ENCODE results near the gene INPP4B. TPM values are rescaled to one million over a fixed set of nuclear protein-coding genes. Genes with fewer than 3 reads are reported as not detected.

Gene INPP4B
- total RNA-seq, 2 experiments from 2014 or later = 43.7 to 44.7 TPM

DNA sequence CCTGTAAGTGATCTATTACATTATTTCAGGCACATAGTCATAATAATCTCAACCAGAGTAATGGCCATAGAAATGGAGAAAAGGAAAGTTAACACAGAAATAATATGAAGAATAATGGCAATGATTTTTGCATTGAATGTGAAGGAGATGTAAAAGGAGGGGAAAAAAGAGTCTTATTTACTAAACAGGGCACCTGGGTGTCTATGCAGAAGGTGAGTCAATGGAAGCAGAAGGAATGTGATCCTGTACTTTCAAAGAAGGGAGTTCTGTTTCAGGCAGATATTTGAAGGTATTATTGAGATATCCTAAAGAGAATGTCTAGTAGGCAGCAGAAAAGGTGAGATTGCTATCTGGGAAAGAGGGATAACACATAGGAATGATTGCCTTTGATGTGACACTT is 279.9 kb downstream of the INPP4B start:
- Mint-ChIP-seq H3K4me3 (peak overlapping the region; percentile 45), H3K27ac (peak overlapping the region; percentile 5), H3K36me3 (ENCODE audit: low read depth) (no peaks in the 10 kb centered on the region), H3K9me3 (ENCODE audit: insufficient read depth) (peaks cover 5% of the 10 kb centered on the region), H3K27me3 (ENCODE audit: low read depth) (no peaks in the 10 kb centered on the region), H3K4me1 (ENCODE audit: low read depth) (peaks cover 15% of the 10 kb centered on the region)
- POLR2A ChIA-PET = interaction anchor here (0.6 kb wide), 1 partner anchor 125 kb away, joined by 3 read pairs; no protein-coding TSS in a partner anchor
- DNase-seq (no peak), ATAC-seq (no peak)
- CTCF ChIA-PET = interaction anchor here (0.8 to 1.2 kb wide), 6 partner anchors 14 to 393 kb away, joined by 3 to 7 read pairs (median 3); no protein-coding TSS in a partner anchor

GRCh38 chr4:142565771-142566170 is 280.3 kb downstream of the INPP4B start:
- peak overlapping the region; percentile 45 for H3K4me3 Mint-ChIP-seq
- ChIA-PET CTCF (interaction anchor here (1.1 kb wide), 1 partner anchor 13 kb away, joined by 3 read pairs; no protein-coding TSS in a partner anchor), POLR2A (interaction anchor here (0.6 kb wide), 1 partner anchor 124 kb away, joined by 3 read pairs; no protein-coding TSS in a partner anchor)
- H3K27ac Mint-ChIP-seq = peak overlapping the region; percentile 5
- DNase-seq (no peak), ATAC-seq (no peak)
- H3K4me1 Mint-ChIP-seq (ENCODE audit: low read depth) = peaks cover 15% of the 10 kb centered on the region
- no peaks in the 10 kb centered on the region for H3K36me3 Mint-ChIP-seq (ENCODE audit: low read depth)
- H3K27me3 Mint-ChIP-seq (ENCODE audit: low read depth) = no peaks in the 10 kb centered on the region
- H3K9me3 Mint-ChIP-seq (ENCODE audit: insufficient read depth) = peaks cover 3% of the 10 kb centered on the region

DNA sequence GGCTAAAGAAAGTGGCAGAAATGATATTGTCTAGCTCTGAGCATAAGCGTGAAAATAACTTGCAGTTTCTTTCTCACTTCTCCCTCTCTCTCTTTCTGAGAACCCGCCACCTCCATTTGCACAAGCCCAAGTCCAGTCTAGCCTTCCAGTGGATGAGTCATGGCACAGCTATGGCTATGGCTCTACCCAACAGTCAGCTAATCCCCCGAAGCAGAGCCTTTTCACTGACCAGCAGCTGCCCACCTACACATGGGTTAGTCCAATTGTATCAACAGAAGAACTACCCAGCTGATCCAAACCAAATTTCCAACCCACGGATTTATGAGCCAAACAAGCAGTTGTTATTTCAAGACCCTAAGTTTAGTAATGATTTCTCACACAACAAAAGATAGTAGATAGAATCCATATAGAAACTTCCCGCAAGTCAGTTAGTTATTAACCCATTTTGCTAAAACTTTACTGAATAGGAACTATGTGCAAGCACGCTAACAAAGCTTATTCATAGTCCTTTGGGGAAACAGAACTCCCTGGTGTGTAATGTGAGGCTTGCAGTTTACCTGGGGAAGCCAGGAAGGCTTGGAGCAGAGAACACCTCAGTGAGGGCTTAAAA is 282.3 kb downstream of the INPP4B start:
- Mint-ChIP-seq H3K4me1 (ENCODE audit: low read depth) (peaks cover 15% of the 10 kb centered on the region), H3K27ac (no peak overlapping the region), H3K9me3 (ENCODE audit: insufficient read depth) (no peaks in the 10 kb centered on the region), H3K36me3 (ENCODE audit: low read depth) (no peaks in the 10 kb centered on the region), H3K27me3 (ENCODE audit: low read depth) (no peaks in the 10 kb centered on the region), H3K4me3 (no peak overlapping the region)
- POLR2A ChIA-PET = no interaction called here
- ATAC-seq (no peak), DNase-seq (no peak)
- CTCF ChIA-PET = no interaction called here

DNA sequence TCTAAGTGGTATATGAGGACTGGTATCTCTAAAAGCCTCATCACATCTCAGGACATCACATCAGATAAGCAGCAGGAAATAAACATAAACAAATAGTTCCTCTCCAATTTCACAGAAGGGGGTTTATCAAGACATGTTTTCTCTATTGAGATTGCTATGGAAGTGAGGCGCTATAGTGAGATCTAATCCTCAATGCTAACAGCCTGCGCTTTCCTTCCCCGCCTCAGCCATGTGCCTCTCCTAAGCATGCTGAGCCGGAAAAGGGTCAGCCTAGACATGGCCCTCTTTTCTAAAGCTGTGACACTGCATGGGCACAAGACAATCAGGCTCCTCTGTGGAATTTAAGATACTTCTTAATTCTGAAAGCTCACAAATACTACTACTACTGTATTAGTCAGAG is 286.1 kb downstream of the INPP4B start:
- ChIA-PET POLR2A (no interaction called here), CTCF (no interaction called here)
- Mint-ChIP-seq H3K27ac (no peak overlapping the region), H3K9me3 (ENCODE audit: insufficient read depth) (no peaks in the 10 kb centered on the region), H3K36me3 (ENCODE audit: low read depth) (no peaks in the 10 kb centered on the region), H3K27me3 (ENCODE audit: low read depth) (no peaks in the 10 kb centered on the region), H3K4me3 (no peak overlapping the region), H3K4me1 (ENCODE audit: low read depth) (peaks cover 9% of the 10 kb centered on the region)
- ATAC-seq (no peak), DNase-seq (no peak)

- H3K27me3 Mint-ChIP-seq (ENCODE audit: low read depth) = no peaks in the 10 kb centered on the region
- ATAC-seq (no peak), DNase-seq (no peak)
- no peak overlapping the region for H3K4me3 Mint-ChIP-seq
- no peak overlapping the region for H3K27ac Mint-ChIP-seq
- H3K9me3 Mint-ChIP-seq (ENCODE audit: insufficient read depth) = no peaks in the 10 kb centered on the region
- H3K4me1 Mint-ChIP-seq (ENCODE audit: low read depth) = peaks cover 9% of the 10 kb centered on the region
- no peaks in the 10 kb centered on the region for H3K36me3 Mint-ChIP-seq (ENCODE audit: low read depth)
- ChIA-PET CTCF (no interaction called here), POLR2A (no interaction called here)
These were observed 287.2 kb downstream of the INPP4B start for GRCh38 chr4:142558851-142559250.

DNA sequence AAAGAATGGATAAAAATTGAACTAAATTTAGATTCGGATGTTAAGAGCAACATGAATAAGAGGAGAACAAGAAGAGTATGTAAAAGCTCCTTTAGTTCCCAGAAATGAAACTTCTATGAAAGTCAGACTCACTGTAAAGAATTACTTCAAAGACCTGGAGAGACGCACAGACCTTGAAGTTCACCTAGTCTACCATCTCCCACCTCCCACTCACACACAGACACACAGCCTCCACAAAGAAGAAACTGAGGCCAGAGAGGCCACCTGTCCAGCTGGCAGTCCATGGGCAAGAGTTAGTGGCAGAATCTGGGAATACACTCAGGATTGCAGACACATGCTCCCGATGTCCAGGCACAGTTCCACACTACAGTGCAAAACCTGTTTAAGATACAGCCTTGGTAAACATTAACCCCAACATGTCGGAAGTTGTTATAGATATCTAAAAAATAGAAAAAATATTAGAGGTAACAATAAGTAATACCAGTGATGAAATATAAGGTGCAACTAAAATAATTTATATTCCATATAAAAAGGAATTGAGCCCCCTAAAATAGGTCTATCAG is 288.8 kb downstream of the INPP4B start:
- ChIA-PET CTCF (interaction anchor here (1.2 kb wide), 1 partner anchor 206 kb away, joined by 3 read pairs; no protein-coding TSS in a partner anchor), POLR2A (no interaction called here)
- no peak for ATAC-seq
- Mint-ChIP-seq H3K27ac (no peak overlapping the region), H3K4me3 (no peak overlapping the region), H3K9me3 (ENCODE audit: insufficient read depth) (no peaks in the 10 kb centered on the region), H3K36me3 (ENCODE audit: low read depth) (no peaks in the 10 kb centered on the region), H3K27me3 (ENCODE audit: low read depth) (no peaks in the 10 kb centered on the region), H3K4me1 (ENCODE audit: low read depth) (peaks cover 11% of the 10 kb centered on the region)
- DNase-seq = no peak

- H3K9me3 Mint-ChIP-seq (ENCODE audit: insufficient read depth) = no peaks in the 10 kb centered on the region
- no peak overlapping the region for H3K27ac Mint-ChIP-seq
- H3K27me3 Mint-ChIP-seq (ENCODE audit: low read depth) = no peaks in the 10 kb centered on the region
- H3K4me1 Mint-ChIP-seq (ENCODE audit: low read depth) = peaks cover 11% of the 10 kb centered on the region
- H3K36me3 Mint-ChIP-seq (ENCODE audit: low read depth) = no peaks in the 10 kb centered on the region
- ChIA-PET POLR2A (no interaction called here), CTCF (interaction anchor here (1.2 kb wide), 1 partner anchor 205 kb away, joined by 3 read pairs; no protein-coding TSS in a partner anchor)
- no peak overlapping the region for H3K4me3 Mint-ChIP-seq
- no peak for ATAC-seq
- no peak for DNase-seq
These were observed 289.4 kb downstream of the INPP4B start for GRCh38 chr4:142556570-142557238.

DNA sequence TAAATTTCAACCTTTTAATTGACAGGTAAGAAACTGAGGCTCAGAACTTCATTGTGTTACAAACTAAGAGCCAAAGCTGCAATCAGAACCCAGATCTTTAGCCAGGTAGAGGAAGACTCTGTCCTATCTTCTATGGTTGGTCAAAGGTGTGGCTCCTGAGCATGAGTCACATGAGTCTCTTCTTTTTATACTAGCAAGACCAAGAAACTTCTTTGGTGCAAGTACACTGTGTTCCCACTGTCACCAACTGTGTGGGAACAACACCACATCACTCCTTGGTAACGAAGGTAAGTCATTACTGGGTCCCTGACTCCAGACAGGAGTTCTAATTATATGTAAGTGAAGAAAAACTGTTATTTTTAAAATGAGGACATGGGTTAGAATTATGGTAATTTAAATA is 290.1 kb downstream of the INPP4B start:
- Mint-ChIP-seq H3K36me3 (ENCODE audit: low read depth) (no peaks in the 10 kb centered on the region), H3K9me3 (ENCODE audit: insufficient read depth) (no peaks in the 10 kb centered on the region), H3K4me1 (ENCODE audit: low read depth) (peaks cover 11% of the 10 kb centered on the region), H3K27me3 (ENCODE audit: low read depth) (no peaks in the 10 kb centered on the region), H3K4me3 (no peak overlapping the region), H3K27ac (no peak overlapping the region)
- ATAC-seq = no peak
- POLR2A ChIA-PET = no interaction called here
- no peak for DNase-seq
- CTCF ChIA-PET = no interaction called here

DNA sequence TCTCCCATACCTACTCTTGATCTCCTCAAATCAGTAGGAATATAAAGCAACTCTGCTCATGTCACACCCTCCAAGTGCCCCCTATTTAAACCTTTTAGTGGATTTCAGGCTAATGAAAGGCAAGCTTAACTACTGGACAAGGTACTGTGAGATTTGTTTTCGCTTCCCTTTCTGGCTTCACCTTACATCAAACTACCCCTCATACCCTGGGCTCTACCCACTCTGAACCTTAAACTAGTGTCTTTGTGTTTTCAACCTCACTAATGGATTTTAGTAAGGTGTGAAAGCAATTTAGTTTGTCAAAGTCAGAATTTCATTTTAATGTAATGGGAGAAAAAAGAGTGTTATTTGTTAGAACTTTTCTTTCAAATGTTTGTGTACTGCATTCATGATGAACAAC is 291.7 kb downstream of the INPP4B start:
- Mint-ChIP-seq H3K27me3 (ENCODE audit: low read depth) (no peaks in the 10 kb centered on the region), H3K27ac (no peak overlapping the region), H3K4me1 (ENCODE audit: low read depth) (peaks cover 15% of the 10 kb centered on the region), H3K36me3 (ENCODE audit: low read depth) (no peaks in the 10 kb centered on the region), H3K4me3 (no peak overlapping the region), H3K9me3 (ENCODE audit: insufficient read depth) (no peaks in the 10 kb centered on the region)
- CTCF ChIA-PET = no interaction called here
- ATAC-seq = no peak
- no peak for DNase-seq
- POLR2A ChIA-PET = no interaction called here

DNA sequence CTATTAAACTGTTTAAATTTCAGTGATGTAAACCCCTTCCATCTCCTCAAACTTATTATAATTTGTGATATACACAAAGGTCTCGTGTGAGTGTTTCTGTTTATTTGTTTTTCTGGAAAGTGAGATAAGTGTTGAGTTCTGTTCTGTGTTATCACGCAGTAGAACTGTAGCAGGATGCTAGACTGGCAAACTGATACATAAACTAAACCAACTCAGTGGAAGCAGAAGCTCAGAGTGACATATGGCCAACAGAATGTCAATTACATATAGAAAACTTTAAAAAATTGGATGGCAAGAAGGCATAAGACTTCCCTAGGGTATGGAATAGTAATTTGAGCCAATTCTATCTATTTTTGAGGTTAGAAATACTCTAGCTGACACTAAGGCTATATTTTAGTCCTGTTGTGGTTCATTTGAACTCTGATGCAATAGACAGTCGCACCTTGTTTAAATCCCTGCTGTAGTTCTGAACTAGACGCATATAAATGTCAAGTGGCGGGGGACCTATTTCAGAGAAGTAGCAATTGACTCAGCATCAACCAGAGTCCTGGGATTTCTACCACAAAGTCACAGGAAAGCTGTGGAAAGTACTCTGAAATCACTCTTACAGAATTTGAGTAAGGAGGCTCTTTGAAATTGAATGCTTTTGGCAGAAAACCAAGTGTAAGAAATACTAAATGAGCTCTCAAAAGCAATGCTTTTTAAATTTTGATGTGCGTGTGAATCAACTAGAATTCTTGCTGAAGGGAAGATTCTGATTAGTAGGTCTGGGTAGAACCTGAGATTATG is 294.4 kb downstream of the INPP4B start:
- no peaks in the 10 kb centered on the region for H3K9me3 Mint-ChIP-seq (ENCODE audit: insufficient read depth)
- H3K4me1 Mint-ChIP-seq (ENCODE audit: low read depth) = peaks cover 8% of the 10 kb centered on the region
- ChIA-PET CTCF (interaction anchor here (0.6 to 0.9 kb wide), 2 partner anchors 15 to 91 kb away, joined by 3 read pairs; no protein-coding TSS in a partner anchor), POLR2A (no interaction called here)
- H3K27me3 Mint-ChIP-seq (ENCODE audit: low read depth) = no peaks in the 10 kb centered on the region
- no peaks in the 10 kb centered on the region for H3K36me3 Mint-ChIP-seq (ENCODE audit: low read depth)
- DNase-seq = no peak
- no peak overlapping the region for H3K4me3 Mint-ChIP-seq
- H3K27ac Mint-ChIP-seq = no peak overlapping the region
- ATAC-seq = no peak

- no peak for ATAC-seq
- ChIA-PET CTCF (no interaction called here), POLR2A (no interaction called here)
- H3K27me3 Mint-ChIP-seq (ENCODE audit: low read depth) = no peaks in the 10 kb centered on the region
- peaks cover 6% of the 10 kb centered on the region for H3K4me1 Mint-ChIP-seq (ENCODE audit: low read depth)
- H3K9me3 Mint-ChIP-seq (ENCODE audit: insufficient read depth) = no peaks in the 10 kb centered on the region
- no peak overlapping the region for H3K4me3 Mint-ChIP-seq
- no peaks in the 10 kb centered on the region for H3K36me3 Mint-ChIP-seq (ENCODE audit: low read depth)
- H3K27ac Mint-ChIP-seq = no peak overlapping the region
- no peak for DNase-seq
These were observed 295.1 kb downstream of the INPP4B start for GRCh38 chr4:142550965-142551364.
